ENCODE data around the gene GAREM1. TPM values are rescaled to one million over a fixed set of nuclear protein-coding genes. Genes with fewer than 3 reads are reported as not detected.

GAREM1 gene
- total RNA-seq, 4 donors from 2014 or later = 23.6 to 29.9 (median 29.1) TPM

- DNase-seq = no peak
- H3K27me3 ChIP-seq = no peaks in the 10 kb centered on the region
- no peak overlapping the region for H3K27ac ChIP-seq
- H3K4me3 ChIP-seq = no peak overlapping the region
- H3K9me3 ChIP-seq = no peaks in the 10 kb centered on the region
- no peaks in the 10 kb centered on the region for H3K36me3 ChIP-seq
- H3K4me1 ChIP-seq = peaks cover 0 to 4% (median 0%) of the 10 kb centered on the region in 4 donors
- TF ChIP-seq CTCF (IDR thresholded peaks at IDR 0.05) (no peak), POLR2A (IDR thresholded peaks at IDR 0.05) (no peak)
Observed at GRCh38 chr18:32326450-32327308, 144.0 kb downstream of the GAREM1 start.

GRCh38 chr18:32324181-32324580, 146.5 kb downstream of the GAREM1 start:
- Histone ChIP-seq H3K9me3 (no peaks in the 10 kb centered on the region), H3K4me1 (peaks cover 0 to 4% (median 0%) of the 10 kb centered on the region in 4 donors), H3K4me3 (no peak overlapping the region), H3K27ac (no peak overlapping the region), H3K27me3 (no peaks in the 10 kb centered on the region), H3K36me3 (no peaks in the 10 kb centered on the region)
- TF ChIP-seq CTCF (IDR thresholded peaks at IDR 0.05) (no peak), POLR2A (IDR thresholded peaks at IDR 0.05) (no peak)
- DNase-seq = no peak

- H3K4me1 ChIP-seq = no peaks in the 10 kb centered on the region
- H3K4me3 ChIP-seq = no peak overlapping the region
- no peaks in the 10 kb centered on the region for H3K9me3 ChIP-seq
- no peaks in the 10 kb centered on the region for H3K36me3 ChIP-seq
- no peak for TF ChIP-seq CTCF (IDR thresholded peaks at IDR 0.05)
- TF ChIP-seq POLR2A (IDR thresholded peaks at IDR 0.05) = no peak
- H3K27ac ChIP-seq = no peak overlapping the region
- H3K27me3 ChIP-seq = no peaks in the 10 kb centered on the region
- DNase-seq = no peak
Observed at GRCh38 chr18:32321826-32322225, 148.9 kb downstream of the GAREM1 start.

GRCh38 chr18:32319084-32319483, 151.6 kb downstream of the GAREM1 start:
- no peak for TF ChIP-seq POLR2A (IDR thresholded peaks at IDR 0.05)
- TF ChIP-seq CTCF (IDR thresholded peaks at IDR 0.05) = no peak
- no peak for DNase-seq
- Histone ChIP-seq H3K27ac (no peak overlapping the region), H3K27me3 (no peaks in the 10 kb centered on the region), H3K36me3 (no peaks in the 10 kb centered on the region), H3K4me1 (no peaks in the 10 kb centered on the region), H3K4me3 (no peak overlapping the region), H3K9me3 (no peaks in the 10 kb centered on the region)

GRCh38 chr18:32318581-32318980, 152.1 kb downstream of the GAREM1 start:
- H3K36me3 ChIP-seq = no peaks in the 10 kb centered on the region
- no peak overlapping the region for H3K27ac ChIP-seq
- no peaks in the 10 kb centered on the region for H3K9me3 ChIP-seq
- H3K27me3 ChIP-seq = no peaks in the 10 kb centered on the region
- H3K4me1 ChIP-seq = no peaks in the 10 kb centered on the region
- H3K4me3 ChIP-seq = no peak overlapping the region
- TF ChIP-seq POLR2A (IDR thresholded peaks at IDR 0.05) (no peak), CTCF (IDR thresholded peaks at IDR 0.05) (no peak)
- DNase-seq = no peak

Measured in Peyer's patch (tissue), 4 donors.